Motor neuron (in vitro differentiated cells): ENCODE results near the gene RBFOX2. TPM values are rescaled to one million over a fixed set of nuclear protein-coding genes. Genes with fewer than 3 reads are reported as not detected.
A peak's percentile ranks its signal among the peaks of the same experiment; 100 is the strongest.
"Not testable (repeated sequence)": the region's sequence is repeated elsewhere in the genome, so short reads cannot be mapped to it uniquely, and the experiment has no call there.

Experiments
- ATAC-seq, 8 experiments: fragments of 200-7000 bp; cut with Tn5 transposase; replicated peaks in 6 of 8; 2 replicates each; pipeline ENCODE4 v1.8.0; 2021; ENCODE audit warnings: mild to moderate bottlenecking in 8 of 8, moderate library complexity in 8 of 8
- H3K27ac ChIP-seq, 2 donors: fragments of 250-450 bp; sonication (Bioruptor Pico); 2 replicates each; pipeline ENCODE4 v1.9.0; 2021; ENCODE audit warnings: antibody characterized with exemption in 2 of 2, mild to moderate bottlenecking in 2 of 2, moderate library complexity in 1 of 2
- H3K4me1 ChIP-seq, 2 donors: fragments of 250-450 bp; sonication (Bioruptor Pico); replicated peaks in 1 of 2; 2 replicates each; pipeline ENCODE4 v1.6.1; 2021; ENCODE audit warnings: antibody characterized with exemption in 2 of 2, mild to moderate bottlenecking in 2 of 2, moderate library complexity in 1 of 2
- H3K4me3 ChIP-seq, 5 donors: fragments of 250-450 bp; sonication (Bioruptor Pico); 2 replicates each; pipeline ENCODE4 v1.9.0; 2021; ENCODE audit warnings: antibody characterized with exemption in 5 of 5, mild to moderate bottlenecking in 5 of 5, moderate library complexity in 4 of 5
- WGBS, 10 experiments: fragments of 450-650 bp; shearing (Covaris generic); methylation state at CpG; one replicate each; pipeline ENCODE4 v1.0.0; 2022; 5-methylcytosine and 5-hydroxymethylcytosine counted together
- in situ Hi-C, 9 experiments: fragments of 400-800 bp; cut with MboI; loops; one replicate each; pipeline ENCODE4 v1.15.0; 2021; ENCODE audit warnings: low sequenced_read_pairs in 9 of 9, low pct_unique_long_range_greater_than_20kb in 2 of 9; ENCODE audit not compliant: unreplicated experiment in 9 of 9
- total RNA-seq, 8 experiments: library from RNA; unstranded; fragments of 300-600 nt; gene quantifications; 2 replicates each; pipeline versions ENCODE4 v1.2.3 to v1.2.4, GENCODE V29; 2022

RBFOX2 gene
- total RNA-seq, 8 experiments from 2014 or later: 105 to 229 (median 174) TPM

DNA sequence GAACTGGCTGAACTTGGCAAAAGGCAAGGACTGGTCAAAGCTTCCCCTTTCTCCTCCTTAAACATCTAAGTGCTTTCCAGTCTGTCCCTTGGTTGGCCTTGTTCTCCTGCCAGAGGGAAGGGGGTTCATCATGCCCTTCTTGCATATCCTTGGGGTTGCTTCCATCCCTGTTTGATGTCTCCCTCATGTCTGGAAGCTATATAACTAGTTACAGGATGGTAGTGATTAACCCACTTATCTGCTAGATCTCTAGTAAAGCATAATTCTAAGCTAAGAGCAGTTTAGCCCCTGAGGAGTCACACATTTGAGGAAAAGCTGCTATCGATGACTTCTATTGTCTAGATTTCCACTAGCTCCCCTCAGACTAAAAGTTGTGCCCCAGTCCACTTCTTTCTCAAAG lies 288.0 kb downstream of the RBFOX2 start:
- no peak for ATAC-seq
- H3K4me1 ChIP-seq: no peaks in the 10 kb centered on the region
- no peak overlapping the region for H3K4me3 ChIP-seq
- in situ Hi-C loops: no loop called here
- H3K27ac ChIP-seq: no peak overlapping the region
- WGBS, 10 experiments: 20 to 71% (median 38%) methylated on average over 1 of the region's 1 CpG; no CpG with 5 or more reads in 7 of the 10 experiments

GRCh38 chr22:35739931-35740380 lies 288.7 kb downstream of the RBFOX2 start:
- ATAC-seq: no peak
- in situ Hi-C loops: no loop called here
- WGBS, 10 experiments: 30 to 100% (median 88%) methylated on average over 1 to 3 of the region's 3 CpGs; no CpG with 5 or more reads in 2 of the 10 experiments
- Histone ChIP-seq H3K4me1 (no peaks in the 10 kb centered on the region), H3K4me3 (no peak overlapping the region), H3K27ac (no peak overlapping the region)

DNA sequence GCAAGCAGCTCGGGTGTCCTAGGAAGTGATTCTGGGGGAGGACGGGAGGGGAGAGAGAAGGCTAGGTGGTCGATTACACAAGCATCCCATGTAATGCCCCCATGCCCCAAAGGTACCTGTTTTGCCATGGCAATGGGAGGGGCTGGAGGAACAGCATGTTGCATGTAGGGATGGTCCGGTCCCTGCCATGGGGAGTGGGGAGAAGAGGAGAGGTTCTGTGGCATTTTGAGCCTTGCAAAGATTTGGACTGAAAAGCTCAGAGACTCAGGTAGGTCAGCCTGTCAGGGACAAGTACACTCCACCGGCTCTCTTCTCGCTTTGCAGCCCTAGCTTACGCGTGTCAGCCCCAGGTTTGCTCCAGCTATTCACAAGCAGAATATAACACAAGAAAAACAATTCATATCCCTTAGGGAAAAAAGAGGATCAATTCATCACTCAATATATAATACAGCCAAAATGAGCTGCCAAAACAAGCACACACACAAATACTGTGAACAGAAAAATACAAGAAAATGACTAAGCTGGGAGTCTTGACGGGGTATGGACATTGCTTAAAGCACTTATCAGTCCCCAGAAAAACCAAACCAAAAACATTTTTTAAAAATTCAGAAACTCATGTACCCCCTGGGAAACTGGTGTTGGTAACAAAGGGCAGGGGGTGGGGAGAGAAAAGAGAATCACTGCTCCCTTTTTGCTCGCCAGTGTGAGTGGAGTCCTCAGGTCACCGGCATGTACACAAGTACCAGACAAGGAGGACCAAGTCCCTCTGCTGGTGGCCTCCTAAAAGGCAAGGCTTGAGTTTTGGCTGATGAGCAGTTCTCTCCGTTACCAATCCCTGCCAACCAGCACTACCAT lies 289.3 kb downstream of the RBFOX2 start:
- H3K4me1 ChIP-seq: no peaks in the 10 kb centered on the region
- ATAC-seq: peak in 1 of 8 experiments; percentile 61
- WGBS, 10 experiments: 84 to 100% (median 90%) methylated on average over 1 to 10 of the region's 12 CpGs; no CpG with 5 or more reads in 2 of the 10 experiments
- in situ Hi-C loops: no loop called here
- H3K27ac ChIP-seq: no peak overlapping the region
- no peak overlapping the region for H3K4me3 ChIP-seq

DNA sequence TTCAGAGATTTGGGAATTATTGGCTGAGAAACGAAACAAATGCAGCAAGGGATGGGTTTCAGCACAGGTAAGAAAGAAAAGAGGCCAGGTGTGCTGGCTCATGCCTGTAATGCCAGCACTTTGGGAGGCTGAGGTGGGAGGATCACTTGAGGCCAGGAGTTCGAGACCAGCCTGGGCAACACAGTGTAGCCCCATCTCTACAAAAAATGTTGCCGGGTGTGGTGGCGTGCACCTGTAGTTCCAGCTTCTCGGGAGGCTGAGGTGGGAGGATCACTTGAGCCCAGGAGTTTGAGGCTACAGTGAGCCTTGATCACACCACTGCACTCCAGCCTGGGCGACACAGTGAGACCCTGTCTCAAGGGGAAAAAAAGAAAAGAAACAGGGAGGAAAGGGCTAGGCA lies 290.7 kb downstream of the RBFOX2 start:
- WGBS, 10 experiments: 85 to 100% (median 94%) methylated on average over 2 to 5 of the region's 6 CpGs; no CpG with 5 or more reads in 3 of the 10 experiments
- in situ Hi-C loops, H3K4me1 ChIP-seq, H3K4me3 ChIP-seq, ATAC-seq, H3K27ac ChIP-seq: not testable (repeated sequence)

GRCh38 chr22:35736701-35737100 lies 291.9 kb downstream of the RBFOX2 start:
- in situ Hi-C loops: no loop called here
- 8 to 100% (median 96%) methylated on average over 1 to 11 of the region's 12 CpGs; no CpG with 5 or more reads in 1 of the 10 experiments for WGBS, 10 experiments
- H3K27ac ChIP-seq: no peak overlapping the region
- no peak for ATAC-seq
- no peaks in the 10 kb centered on the region for H3K4me1 ChIP-seq
- no peak overlapping the region for H3K4me3 ChIP-seq

DNA sequence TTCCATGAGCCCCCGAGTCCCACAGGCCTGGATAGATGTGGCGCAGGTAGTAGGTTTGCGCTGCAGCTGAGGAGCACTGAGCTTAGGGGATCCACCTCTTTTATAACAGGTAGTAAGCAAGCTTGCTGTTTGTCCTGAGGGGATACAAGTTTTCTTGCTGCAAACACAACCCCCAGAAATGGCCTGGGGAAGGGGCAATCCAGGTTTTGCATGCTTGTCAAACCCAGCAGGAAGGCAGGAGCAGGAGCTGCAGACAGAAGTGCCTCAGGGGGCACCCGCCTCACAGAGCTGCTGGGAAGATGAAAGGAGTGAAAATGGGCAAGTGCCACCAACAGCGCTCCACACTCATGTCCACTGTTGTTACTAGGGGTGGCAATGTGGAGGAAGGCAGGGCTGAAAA lies 292.5 kb downstream of the RBFOX2 start:
- in situ Hi-C loops: no loop called here
- H3K27ac ChIP-seq: no peak overlapping the region
- no peak overlapping the region for H3K4me3 ChIP-seq
- ATAC-seq: no peak
- H3K4me1 ChIP-seq: no peaks in the 10 kb centered on the region
- 80 to 100% (median 100%) methylated on average over 1 to 2 of the region's 5 CpGs; no CpG with 5 or more reads in 4 of the 10 experiments for WGBS, 10 experiments

DNA sequence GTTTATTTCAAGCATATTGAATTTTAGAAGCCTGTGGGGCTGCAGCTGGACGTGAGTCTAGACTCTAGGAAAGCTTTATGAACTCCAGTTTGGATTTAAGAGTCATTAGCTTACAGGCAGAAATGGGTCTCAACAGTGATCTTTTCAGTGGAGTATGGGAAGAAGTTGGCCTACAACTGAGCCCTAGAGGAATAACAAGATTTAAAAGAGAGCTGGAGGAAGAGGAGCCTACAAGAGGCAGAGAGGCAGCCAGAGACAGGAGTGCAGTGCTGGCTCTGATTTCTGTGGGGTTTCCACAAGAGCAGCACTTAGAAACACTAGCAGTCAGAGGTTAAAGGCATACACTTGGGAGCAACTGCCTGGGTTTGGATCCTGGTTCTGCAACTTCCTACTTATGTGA lies 293.1 kb downstream of the RBFOX2 start:
- WGBS, 10 experiments: 88 to 100% (median 100%) methylated on average over 1 of the region's 1 CpG; no CpG with 5 or more reads in 7 of the 10 experiments
- Histone ChIP-seq H3K4me3 (no peak overlapping the region), H3K4me1 (no peaks in the 10 kb centered on the region), H3K27ac (no peak overlapping the region)
- in situ Hi-C loops: no loop called here
- no peak for ATAC-seq

- no peak for ATAC-seq
- Histone ChIP-seq H3K27ac (no peak overlapping the region), H3K4me3 (no peak overlapping the region), H3K4me1 (no peaks in the 10 kb centered on the region)
- 13 to 100% (median 60%) methylated on average over 1 to 2 of the region's 7 CpGs; no CpG with 5 or more reads in 5 of the 10 experiments for WGBS, 10 experiments
- in situ Hi-C loops: no loop called here
Observed at GRCh38 chr22:35734517-35734827, 294.2 kb downstream of the RBFOX2 start.

- ATAC-seq: no peak
- WGBS, 10 experiments: 60 to 96% (median 90%) methylated on average over 2 to 6 of the region's 7 CpGs; no CpG with 5 or more reads in 3 of the 10 experiments
- Histone ChIP-seq H3K4me3 (no peak overlapping the region), H3K4me1 (no peaks in the 10 kb centered on the region), H3K27ac (no peak overlapping the region)
- in situ Hi-C loops: no loop called here
Observed at GRCh38 chr22:35733791-35734516, 294.7 kb downstream of the RBFOX2 start.

DNA sequence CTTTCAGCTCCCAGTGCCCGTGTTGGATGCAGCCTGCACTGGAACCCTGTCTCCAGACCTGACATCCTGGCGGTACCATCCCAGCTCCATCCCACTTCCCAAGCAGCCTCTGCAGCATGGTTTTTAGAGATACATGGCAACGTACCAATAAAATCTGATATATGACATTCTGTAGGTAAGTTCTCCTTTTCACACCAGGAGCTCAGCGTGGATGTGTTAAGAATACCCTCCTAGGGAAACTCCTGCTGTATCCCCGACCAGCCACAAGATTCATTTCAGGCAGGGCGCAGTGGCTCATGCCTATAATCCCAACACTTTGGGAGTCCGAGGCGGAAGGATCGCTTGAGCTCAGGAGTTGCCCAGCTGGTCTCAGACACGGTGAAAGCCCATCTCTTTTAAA lies 295.6 kb downstream of the RBFOX2 start:
- WGBS, 10 experiments: 50 to 100% (median 75%) methylated on average over 1 to 9 of the region's 10 CpGs; no CpG with 5 or more reads in 1 of the 10 experiments
- ATAC-seq: no peak
- H3K4me3 ChIP-seq: no peak overlapping the region
- H3K4me1 ChIP-seq: no peaks in the 10 kb centered on the region
- no peak overlapping the region for H3K27ac ChIP-seq
- in situ Hi-C loops: no loop called here

GRCh38 chr22:35732116-35732515 lies 296.5 kb downstream of the RBFOX2 start:
- Histone ChIP-seq H3K4me3 (no peak overlapping the region), H3K4me1 (peaks cover 0 to under 1% of the 10 kb centered on the region in 2 donors), H3K27ac (no peak overlapping the region)
- ATAC-seq: no peak
- WGBS, 10 experiments: 86 to 100% (median 91%) methylated on average over 1 to 8 of the region's 9 CpGs; no CpG with 5 or more reads in 2 of the 10 experiments
- in situ Hi-C loops: no loop called here

DNA sequence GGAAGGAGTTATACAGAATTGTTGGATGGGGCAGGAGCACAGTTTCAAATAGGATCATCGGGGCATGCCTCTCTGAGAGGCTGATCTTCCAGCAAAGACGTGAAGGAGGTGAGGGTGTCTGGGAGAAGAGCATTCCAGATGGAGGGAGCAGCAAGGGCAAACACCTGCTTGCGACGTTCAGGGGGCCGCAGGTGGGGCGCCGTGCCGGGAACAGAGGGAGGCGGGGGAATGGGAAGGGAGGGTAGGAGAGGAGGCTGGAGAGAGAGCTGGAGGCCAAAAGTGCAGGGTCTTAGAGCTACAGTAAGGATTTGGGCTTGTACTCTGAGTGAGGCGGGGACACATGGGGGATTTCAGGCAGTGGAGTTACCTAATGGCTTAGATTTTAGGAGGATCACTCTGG lies 297.3 kb downstream of the RBFOX2 start:
- 83 to 100% (median 100%) methylated on average over 1 to 2 of the region's 10 CpGs; no CpG with 5 or more reads in 5 of the 10 experiments for WGBS, 10 experiments

DNA sequence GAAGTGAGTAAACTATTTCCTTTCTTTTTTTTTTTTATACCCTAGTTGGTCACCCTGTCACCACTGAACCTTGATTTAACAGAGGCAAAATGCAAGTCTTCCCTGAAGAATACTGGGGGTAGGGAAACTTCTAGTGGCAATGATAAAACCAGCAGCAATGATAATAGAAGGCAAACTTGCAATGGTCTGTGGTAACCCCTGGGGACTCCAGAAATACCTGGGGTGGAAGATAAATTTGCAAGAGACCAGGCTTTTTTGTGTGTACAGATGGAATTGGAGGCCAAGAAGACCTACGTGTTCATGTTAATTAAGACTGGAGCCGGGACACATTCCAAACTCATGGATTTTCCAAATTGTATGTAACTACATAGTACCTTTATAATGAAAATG lies 299.3 kb downstream of the RBFOX2 start:
- in situ Hi-C loops: no loop called here
- Histone ChIP-seq H3K4me3 (no peak overlapping the region), H3K4me1 (peaks cover 0 to 2% of the 10 kb centered on the region in 2 donors), H3K27ac (no peak overlapping the region)
- ATAC-seq: no peak
- WGBS, 10 experiments: 42 to 100% (median 74%) methylated on average over 1 to 2 of the region's 2 CpGs; no CpG with 5 or more reads in 2 of the 10 experiments

More for the DNA sequence above, 297.3 kb downstream of the RBFOX2 start:
- in situ Hi-C loops: no loop called here
- Histone ChIP-seq H3K4me3 (no peak overlapping the region), H3K4me1 (peaks cover 0 to 2% of the 10 kb centered on the region in 2 donors), H3K27ac (no peak overlapping the region)
- ATAC-seq: no peak
